Measurements from ENCODE around the gene ST3GAL4. TPM values are rescaled to one million over a fixed set of nuclear protein-coding genes. Genes with fewer than 3 reads are reported as not detected.

ST3GAL4 gene
- total and polyA plus RNA-seq, 4 donors = 25.4 to 36.3 (median 28.2) TPM

DNA sequence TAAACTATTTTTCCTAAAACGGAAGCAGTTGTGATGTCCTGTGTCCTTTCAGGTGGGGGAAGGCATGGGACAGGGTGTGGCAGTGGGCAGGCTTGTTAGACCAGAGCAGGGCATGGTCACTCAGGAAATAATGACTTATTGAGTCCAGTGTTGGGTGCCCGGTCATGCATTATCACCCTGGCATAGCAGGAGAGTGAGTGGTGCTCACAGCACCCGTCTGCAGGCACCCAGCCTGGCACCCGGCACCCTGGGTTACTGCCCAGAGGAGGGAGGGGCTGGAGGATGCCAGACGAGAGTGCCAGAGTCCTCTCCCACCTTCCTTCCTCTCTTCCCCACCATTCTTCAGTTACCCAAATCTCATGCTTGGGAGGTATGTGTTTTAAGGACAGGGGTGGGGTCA lies 59.1 kb downstream of the ST3GAL4 start:
- intact Hi-C loops (cut with DNase I) = loop anchor here (5.0 to 10.0 kb wide), 4 partner anchors 57 to 112 kb away; partner anchors contain the start of genes DCPS (in 1 of the 2) and ST3GAL4 (in 1 of the 2)
- DNase-seq (peak in 1 of 2 donors; percentile 86), ATAC-seq (ENCODE audit: low FRiP score) (peak; percentile 30)
- WGBS, 2 donors = 8 to 12% methylated on average over 5 of the region's 5 CpGs
- H3K36me3 ChIP-seq (ENCODE audit: control insufficient read depth in 1 of 2, insufficient read depth in 2 of 2, low read length in 1 of 2) = no peaks in the 10 kb centered on the region
- H3K27me3 ChIP-seq (ENCODE audit: control insufficient read depth in 1 of 2, insufficient read depth in 2 of 2, low read length in 1 of 2) = no peaks in the 10 kb centered on the region
- H3K4me3 ChIP-seq (ENCODE audit: low read length in 2 of 2) = no peak overlapping the region
- H3K4me1 ChIP-seq (ENCODE audit: control insufficient read depth in 1 of 2, insufficient read depth in 2 of 2, low read length in 2 of 2) = no peaks in the 10 kb centered on the region
- no peaks in the 10 kb centered on the region for H3K9me3 ChIP-seq (ENCODE audit: control insufficient read depth, low read length)
- peak overlapping the region in 1 of 2 donors; percentile 91 for H3K27ac ChIP-seq (ENCODE audit: low read depth in 1 of 2, low read length in 2 of 2)

DNA sequence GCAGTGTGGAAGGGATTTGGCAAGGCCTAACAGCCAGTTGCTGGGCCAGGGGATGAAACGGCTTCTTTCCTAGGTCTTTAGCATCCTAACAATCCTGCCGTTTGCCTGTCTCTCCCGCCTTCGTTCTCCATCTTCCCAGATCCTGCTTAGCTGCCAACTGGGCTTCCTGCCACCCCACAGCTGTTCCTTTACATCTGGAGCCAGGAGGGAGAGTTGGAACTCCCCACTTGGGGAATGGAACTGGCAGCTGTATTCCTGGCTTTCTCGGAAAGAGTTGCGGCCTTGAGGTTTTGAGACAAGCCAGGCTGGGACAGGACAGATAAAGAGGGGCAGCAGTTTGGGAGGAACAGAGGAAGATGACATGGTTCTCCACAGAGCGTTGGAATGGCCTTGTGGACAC lies 59.6 kb downstream of the ST3GAL4 start:
- no peak overlapping the region for H3K4me3 ChIP-seq (ENCODE audit: low read length in 2 of 2)
- ATAC-seq (ENCODE audit: low FRiP score) (peak; percentile 75), DNase-seq (peak; percentile 92 to 93)
- H3K27ac ChIP-seq (ENCODE audit: low read depth in 1 of 2, low read length in 2 of 2) = peak overlapping the region; percentile 24 to 91
- no peaks in the 10 kb centered on the region for H3K27me3 ChIP-seq (ENCODE audit: control insufficient read depth in 1 of 2, insufficient read depth in 2 of 2, low read length in 1 of 2)
- intact Hi-C loops (cut with DNase I) = loop anchor here (5.0 to 10.0 kb wide), 3 partner anchors 68 to 113 kb away; partner anchors contain the start of gene DCPS (in 1 of the 2)
- no peaks in the 10 kb centered on the region for H3K36me3 ChIP-seq (ENCODE audit: control insufficient read depth in 1 of 2, insufficient read depth in 2 of 2, low read length in 1 of 2)
- WGBS, 2 donors = 3 to 5% methylated on average over 7 of the region's 7 CpGs
- H3K4me1 ChIP-seq (ENCODE audit: control insufficient read depth in 1 of 2, insufficient read depth in 2 of 2, low read length in 2 of 2) = no peaks in the 10 kb centered on the region
- H3K9me3 ChIP-seq (ENCODE audit: control insufficient read depth, low read length) = no peaks in the 10 kb centered on the region

DNA sequence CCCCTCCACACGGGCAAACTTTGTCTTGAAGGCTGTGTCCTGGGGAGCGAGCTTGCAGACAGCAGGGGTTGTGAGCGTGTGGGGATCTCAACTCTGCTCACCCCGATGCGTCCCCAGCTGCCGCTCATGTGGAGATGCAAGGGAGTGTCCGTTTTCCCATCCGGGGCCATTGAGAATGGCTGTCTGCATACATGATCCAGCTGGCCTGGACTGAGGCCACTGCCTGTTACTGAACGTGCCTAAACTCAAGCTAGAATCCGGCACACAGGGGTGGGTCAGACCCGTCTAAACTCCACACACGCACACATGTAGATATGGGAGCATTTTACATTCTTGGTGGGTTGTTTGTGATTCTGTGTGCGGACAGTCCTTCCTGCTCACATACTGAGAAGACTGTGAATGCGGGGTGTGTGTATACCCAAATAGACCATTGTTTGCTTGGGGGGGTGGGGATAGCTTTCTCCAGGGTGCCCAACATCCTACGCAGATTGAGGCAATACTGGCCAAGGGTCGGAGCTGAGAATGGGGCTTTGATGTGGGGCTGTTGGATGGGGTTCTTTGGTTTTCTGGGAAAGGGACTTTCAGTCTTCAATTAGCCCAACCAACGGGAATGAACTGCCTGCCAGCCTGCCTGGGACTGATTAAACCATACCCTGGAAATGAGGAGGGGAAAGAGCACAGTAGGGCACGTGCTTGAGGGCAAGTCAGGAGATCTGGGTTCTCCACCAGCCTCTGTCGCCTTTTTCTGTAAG lies 60.4 kb downstream of the ST3GAL4 start:
- DNase-seq (peak in 1 of 2 donors; percentile 81), ATAC-seq (ENCODE audit: low FRiP score) (peak; percentile 54)
- H3K27ac ChIP-seq (ENCODE audit: low read depth in 1 of 2, low read length in 2 of 2) = peak overlapping the region; percentile 24 to 66
- H3K4me1 ChIP-seq (ENCODE audit: control insufficient read depth in 1 of 2, insufficient read depth in 2 of 2, low read length in 2 of 2) = no peaks in the 10 kb centered on the region
- H3K9me3 ChIP-seq (ENCODE audit: control insufficient read depth, low read length) = no peaks in the 10 kb centered on the region
- no peak overlapping the region for H3K4me3 ChIP-seq (ENCODE audit: low read length in 2 of 2)
- WGBS, 2 donors = 45 to 62% methylated on average over 19 of the region's 19 CpGs
- H3K36me3 ChIP-seq (ENCODE audit: control insufficient read depth in 1 of 2, insufficient read depth in 2 of 2, low read length in 1 of 2) = no peaks in the 10 kb centered on the region
- intact Hi-C loops (cut with DNase I) = loop anchor here (5.0 to 10.0 kb wide), 3 partner anchors 69 to 114 kb away; partner anchors contain the start of gene DCPS (in 1 of the 2)
- no peaks in the 10 kb centered on the region for H3K27me3 ChIP-seq (ENCODE audit: control insufficient read depth in 1 of 2, insufficient read depth in 2 of 2, low read length in 1 of 2)

DNA sequence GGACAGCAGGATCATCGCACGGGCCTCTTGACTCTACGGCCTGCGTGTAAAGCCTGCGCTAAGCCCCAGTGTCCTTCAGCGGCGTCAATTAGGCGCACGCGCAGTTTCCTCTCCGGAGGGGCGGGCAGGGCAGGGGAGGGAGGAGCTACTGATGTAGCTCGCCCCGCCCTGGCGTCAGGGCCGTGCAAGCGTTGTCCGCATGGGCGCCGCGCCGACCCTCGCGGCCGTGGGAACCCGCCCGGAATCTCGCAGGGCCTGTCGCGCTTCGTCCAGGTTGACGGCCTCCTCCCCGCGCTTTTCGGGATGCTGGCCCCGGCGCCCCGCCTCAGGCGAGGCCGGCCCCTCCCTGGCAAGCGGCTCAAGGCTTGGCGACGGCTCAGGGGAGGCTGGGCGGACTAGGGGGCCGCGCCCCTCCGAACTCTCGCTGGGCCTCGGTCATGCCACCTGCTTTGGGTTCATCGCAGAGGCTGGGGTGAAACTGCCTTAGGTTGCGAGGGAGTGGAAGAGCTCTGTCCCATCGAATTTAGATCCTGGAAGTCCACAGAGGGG lies 61.1 kb downstream of the ST3GAL4 start:
- Histone ChIP-seq H3K4me3 (ENCODE audit: low read length in 2 of 2) (peak overlapping the region in 1 of 2 donors; percentile 12), H3K27ac (ENCODE audit: low read depth in 1 of 2, low read length in 2 of 2) (peak overlapping the region in 1 of 2 donors; percentile 66), H3K36me3 (ENCODE audit: control insufficient read depth in 1 of 2, insufficient read depth in 2 of 2, low read length in 1 of 2) (no peaks in the 10 kb centered on the region), H3K4me1 (ENCODE audit: control insufficient read depth in 1 of 2, insufficient read depth in 2 of 2, low read length in 2 of 2) (no peaks in the 10 kb centered on the region), H3K9me3 (ENCODE audit: control insufficient read depth, low read length) (no peaks in the 10 kb centered on the region), H3K27me3 (ENCODE audit: control insufficient read depth in 1 of 2, insufficient read depth in 2 of 2, low read length in 1 of 2) (no peaks in the 10 kb centered on the region)
- DNase-seq (peak; percentile 95 to 96), ATAC-seq (ENCODE audit: low FRiP score) (peak; percentile 91)
- WGBS, 2 donors = 3 to 5% methylated on average over 43 to 52 of the region's 52 CpGs
- intact Hi-C loops (cut with DNase I) = loop anchor here (5.0 to 10.0 kb wide), 3 partner anchors 69 to 114 kb away; partner anchors contain the start of gene DCPS (in 1 of the 2)

DNA sequence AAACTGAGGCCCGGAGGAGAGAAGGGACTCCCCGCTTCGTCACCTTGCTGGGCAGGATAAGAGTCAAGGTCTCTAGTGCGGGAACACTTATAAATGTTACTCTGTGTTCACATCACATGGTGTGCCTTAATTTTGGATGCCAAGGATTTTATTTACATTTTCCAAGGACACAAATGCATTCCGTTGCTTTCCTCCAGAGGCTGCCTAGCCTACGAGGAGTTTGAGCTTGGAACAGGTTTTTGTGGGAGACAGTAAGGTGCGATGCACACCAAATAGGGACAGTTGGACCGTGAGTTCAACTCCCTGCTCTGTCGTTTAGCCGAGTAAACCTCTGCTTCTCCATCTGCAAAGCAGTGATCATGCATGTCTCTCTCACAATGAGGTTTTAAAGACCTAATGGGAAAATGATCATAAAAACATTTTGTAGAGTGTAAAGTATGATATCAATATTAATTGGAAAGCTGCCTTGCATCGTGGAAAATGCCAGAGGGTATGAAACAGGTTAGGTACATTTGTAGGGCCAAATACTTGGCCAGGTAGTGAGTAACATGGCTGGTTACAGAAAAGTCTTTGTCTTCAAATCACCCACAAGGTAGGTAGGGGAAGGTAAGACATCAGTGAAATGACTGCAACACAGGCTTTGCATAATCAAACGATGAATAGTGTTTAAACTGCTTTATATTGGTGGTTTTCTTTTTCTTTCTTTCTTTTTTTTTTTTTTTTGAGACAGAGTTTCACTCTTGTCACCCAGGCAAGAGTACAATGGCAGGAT lies 61.8 kb downstream of the ST3GAL4 start:
- intact Hi-C loops (cut with DNase I) = loop anchor here (5.0 to 10.0 kb wide), 3 partner anchors 70 to 115 kb away; partner anchors contain the start of gene DCPS (in 1 of the 2)
- DNase-seq = no peak
- Histone ChIP-seq H3K4me3 (ENCODE audit: low read length in 2 of 2) (peak overlapping the region in 1 of 2 donors; percentile 12), H3K9me3 (ENCODE audit: control insufficient read depth, low read length) (no peaks in the 10 kb centered on the region), H3K36me3 (ENCODE audit: control insufficient read depth in 1 of 2, insufficient read depth in 2 of 2, low read length in 1 of 2) (no peaks in the 10 kb centered on the region), H3K27ac (ENCODE audit: low read depth in 1 of 2, low read length in 2 of 2) (peak overlapping the region in 1 of 2 donors; percentile 14), H3K27me3 (ENCODE audit: control insufficient read depth in 1 of 2, insufficient read depth in 2 of 2, low read length in 1 of 2) (no peaks in the 10 kb centered on the region), H3K4me1 (ENCODE audit: control insufficient read depth in 1 of 2, insufficient read depth in 2 of 2, low read length in 2 of 2) (no peaks in the 10 kb centered on the region)
- no peak for ATAC-seq (ENCODE audit: low FRiP score)
- WGBS, 2 donors = 51 to 55% methylated on average over 12 of the region's 12 CpGs

DNA sequence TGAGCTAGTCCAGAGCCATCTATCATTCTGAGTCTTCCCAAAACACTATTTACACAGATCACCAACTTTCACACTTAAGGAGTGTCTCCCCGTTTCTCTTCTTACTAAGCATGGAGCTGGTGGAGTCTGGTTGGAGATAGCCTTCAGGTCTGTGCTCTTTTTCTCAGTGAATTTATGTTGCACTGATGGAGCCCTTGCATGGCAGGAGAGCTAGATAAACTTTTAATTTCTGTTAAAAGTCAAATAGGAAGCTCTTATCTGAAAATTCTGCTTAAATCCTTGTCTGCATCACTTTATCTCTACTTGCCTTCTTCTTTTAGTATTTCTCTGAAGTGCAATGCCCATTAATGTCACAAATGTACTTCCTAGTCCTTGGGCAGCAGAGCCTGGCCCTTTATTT lies 63.4 kb downstream of the ST3GAL4 start:
- 0 to 82% methylated on average over 1 of the region's 1 CpG for WGBS, 2 donors
- Histone ChIP-seq H3K9me3 (ENCODE audit: control insufficient read depth, low read length) (no peaks in the 10 kb centered on the region), H3K4me1 (ENCODE audit: control insufficient read depth in 1 of 2, insufficient read depth in 2 of 2, low read length in 2 of 2) (no peaks in the 10 kb centered on the region), H3K4me3 (ENCODE audit: low read length in 2 of 2) (no peak overlapping the region), H3K27ac (ENCODE audit: low read depth in 1 of 2, low read length in 2 of 2) (no peak overlapping the region), H3K36me3 (ENCODE audit: control insufficient read depth in 1 of 2, insufficient read depth in 2 of 2, low read length in 1 of 2) (no peaks in the 10 kb centered on the region), H3K27me3 (ENCODE audit: control insufficient read depth in 1 of 2, insufficient read depth in 2 of 2, low read length in 1 of 2) (no peaks in the 10 kb centered on the region)
- ATAC-seq (ENCODE audit: low FRiP score) (no peak), DNase-seq (no peak)
- intact Hi-C loops (cut with DNase I) = loop anchor here (5.0 to 10.0 kb wide), 3 partner anchors 72 to 117 kb away; partner anchors contain the start of gene DCPS (in 1 of the 2)

DNA sequence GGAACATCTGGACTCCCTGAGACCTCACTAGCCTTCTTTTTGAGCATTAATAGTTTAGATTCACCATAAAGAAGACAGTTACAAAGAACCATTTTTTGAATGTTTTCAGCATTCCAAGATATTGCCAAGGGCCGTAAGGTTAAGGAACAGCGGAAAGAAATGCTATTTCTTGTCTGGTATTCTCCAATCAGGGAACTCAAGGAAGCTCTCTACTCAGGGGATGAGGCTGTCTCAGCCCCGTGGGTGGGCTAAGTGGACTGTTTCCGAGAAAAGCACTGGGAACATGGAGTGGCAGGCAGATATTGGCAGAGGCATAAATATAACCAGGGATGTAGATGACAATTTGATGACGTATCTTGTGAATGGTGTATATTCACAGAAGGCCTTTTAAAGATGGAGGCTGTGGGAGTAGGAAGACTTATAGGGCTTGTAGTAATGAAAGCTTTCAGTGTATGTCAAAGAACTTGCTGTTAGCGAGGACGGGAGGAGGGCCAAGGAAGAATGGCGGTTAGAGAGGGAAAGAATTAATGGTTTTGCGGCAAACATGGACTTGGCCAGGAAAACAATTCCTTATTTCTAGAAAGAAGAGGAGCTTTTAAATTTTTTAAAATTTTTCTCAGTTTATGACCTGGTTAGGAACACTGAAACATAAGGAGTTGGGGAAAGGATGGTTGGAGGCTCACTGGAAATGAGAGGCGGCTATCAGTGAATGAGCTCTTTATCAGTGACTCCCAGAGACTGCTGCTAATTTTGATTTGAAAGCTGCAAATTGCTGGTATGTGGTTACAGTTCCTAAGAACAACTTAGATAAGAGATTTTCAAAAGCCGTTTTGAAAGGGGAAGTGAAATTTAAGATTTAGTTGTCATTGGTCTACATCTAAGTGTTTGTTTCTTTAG lies 64.6 kb downstream of the ST3GAL4 start:
- Histone ChIP-seq H3K27me3 (ENCODE audit: control insufficient read depth in 1 of 2, insufficient read depth in 2 of 2, low read length in 1 of 2) (no peaks in the 10 kb centered on the region), H3K4me1 (ENCODE audit: control insufficient read depth in 1 of 2, insufficient read depth in 2 of 2, low read length in 2 of 2) (no peaks in the 10 kb centered on the region), H3K27ac (ENCODE audit: low read depth in 1 of 2, low read length in 2 of 2) (no peak overlapping the region), H3K9me3 (ENCODE audit: control insufficient read depth, low read length) (no peaks in the 10 kb centered on the region), H3K36me3 (ENCODE audit: control insufficient read depth in 1 of 2, insufficient read depth in 2 of 2, low read length in 1 of 2) (no peaks in the 10 kb centered on the region), H3K4me3 (ENCODE audit: low read length in 2 of 2) (no peak overlapping the region)
- intact Hi-C loops (cut with DNase I) = loop anchor here (5.0 to 10.0 kb wide), 3 partner anchors 73 to 118 kb away; partner anchors contain the start of gene DCPS (in 1 of the 2)
- ATAC-seq (ENCODE audit: low FRiP score) (no peak), DNase-seq (no peak)
- 78 to 81% methylated on average over 11 of the region's 11 CpGs for WGBS, 2 donors

Measured in aorta (tissue), 5 donors.